Liver (tissue), 9 donors: ENCODE data around the gene HOXB3. TPM values are rescaled to one million over a fixed set of nuclear protein-coding genes. Genes with fewer than 3 reads are reported as not detected.
A peak's percentile ranks its signal among the peaks of the same experiment; 100 is the strongest.

Experiments used
- DNase-seq: peaks from one replicate; pipeline ENCODE4 v3.0.0-alpha.2; 2017; ENCODE audit warnings: low spot score
- H3K27ac ChIP-seq, 2 donors: one replicate each; pipeline ENCODE4 v1.7.0; 2013; ENCODE audit warnings: inconsistent platforms in 2 of 2, low read length in 2 of 2, control low read depth in 1 of 2, low read depth in 1 of 2, mild to moderate bottlenecking in 1 of 2
- H3K27me3 ChIP-seq, 4 donors: one replicate each; pipeline versions ENCODE4 v1.6.1 to v1.7.0; 2013; ENCODE audit warnings: low read length in 3 of 4, inconsistent platforms in 1 of 4, mild to moderate bottlenecking in 1 of 4, moderate library complexity in 1 of 4; ENCODE audit not compliant: control insufficient read depth in 4 of 4, insufficient read depth in 4 of 4
- H3K36me3 ChIP-seq, 4 donors: one replicate each; pipeline versions ENCODE4 v1.6.1 to v1.7.0; 2013; ENCODE audit warnings: low read length in 3 of 4, mild to moderate bottlenecking in 3 of 4, low read depth in 1 of 4, moderate library complexity in 1 of 4; ENCODE audit not compliant: control insufficient read depth in 4 of 4, insufficient read depth in 3 of 4
- H3K4me1 ChIP-seq, 4 donors: one replicate each; pipeline versions ENCODE4 v1.6.1 to v1.7.0; 2013; ENCODE audit warnings: low read length in 3 of 4, mild to moderate bottlenecking in 3 of 4, moderate library complexity in 1 of 4; ENCODE audit not compliant: control insufficient read depth in 4 of 4, insufficient read depth in 4 of 4
- H3K4me3 ChIP-seq, 3 donors: one replicate each; pipeline versions ENCODE4 v1.6.1 to v1.7.0; 2013; ENCODE audit warnings: low read length in 3 of 3, control low read depth in 1 of 3, low read depth in 1 of 3, mild to moderate bottlenecking in 1 of 3
- H3K9ac ChIP-seq, 2 donors: one replicate each; pipeline ENCODE4 v1.7.0; 2013; ENCODE audit warnings: low read length in 2 of 2, mild to moderate bottlenecking in 2 of 2, moderate library complexity in 2 of 2, control low read depth in 1 of 2, low read depth in 1 of 2
- H3K9me3 ChIP-seq, 4 donors: one replicate each; pipeline versions ENCODE4 v1.6.1 to v1.7.0; 2013; ENCODE audit warnings: low read length in 3 of 4; ENCODE audit not compliant: control insufficient read depth in 4 of 4
- ATF3 ChIP-seq: IDR thresholded peaks from 2 replicates; pipeline ENCODE4 v1.6.1; 2016; ENCODE audit warnings: antibody characterized with exemption
- CTCF ChIP-seq: fragments of 150-350 bp; IDR thresholded peaks from 2 replicates; pipeline ENCODE4 v1.5.1; 2017; ENCODE audit warnings: improper control_type of control experiment, low read depth, low read length; ENCODE audit not compliant: missing input control
- FOXA1 ChIP-seq: IDR thresholded peaks from 2 replicates; pipeline ENCODE4 v1.6.1; 2016; ENCODE audit warnings: antibody characterized with exemption
- GABPA ChIP-seq, 2 donors: IDR thresholded peaks in 1 of 2; conservative IDR thresholded peaks in 1 of 2; 2 replicates each; pipeline ENCODE4 v1.6.1; 2016; ENCODE audit warnings: antibody characterized with exemption in 2 of 2, mild to moderate bottlenecking in 1 of 2, moderate library complexity in 1 of 2
- HNF4A ChIP-seq, 2 donors: conservative IDR thresholded peaks; 2 replicates each; pipeline ENCODE4 v1.6.1; 2016; ENCODE audit warnings: antibody characterized with exemption in 2 of 2, mild to moderate bottlenecking in 2 of 2
- HNF4G ChIP-seq: IDR thresholded peaks from 2 replicates; pipeline ENCODE4 v1.6.1; 2016; ENCODE audit warnings: antibody characterized with exemption
- JUND ChIP-seq, 2 donors: IDR thresholded peaks; 2 replicates each; pipeline ENCODE4 v1.6.1; 2016; ENCODE audit warnings: antibody characterized with exemption in 2 of 2
- NR2F2 ChIP-seq: IDR thresholded peaks from 2 replicates; pipeline ENCODE4 v1.6.1; 2016; ENCODE audit warnings: antibody characterized with exemption
- RAD21 ChIP-seq, 2 donors: IDR thresholded peaks; 2 replicates each; pipeline ENCODE4 v1.6.1; 2016; ENCODE audit warnings: antibody characterized with exemption in 2 of 2, mild to moderate bottlenecking in 2 of 2
- REST ChIP-seq: IDR thresholded peaks from 2 replicates; pipeline ENCODE4 v1.6.1; 2016; ENCODE audit warnings: antibody characterized with exemption, mild to moderate bottlenecking
- RXRA ChIP-seq, 2 donors: IDR thresholded peaks; 2 replicates each; pipeline ENCODE4 v1.6.1; 2017 to 2018; ENCODE audit warnings: antibody characterized with exemption in 2 of 2, mild to moderate bottlenecking in 1 of 2
- SP1 ChIP-seq: IDR thresholded peaks from 2 replicates; pipeline ENCODE4 v1.6.1; 2018; ENCODE audit warnings: antibody characterized with exemption, mild to moderate bottlenecking
- YY1 ChIP-seq: IDR thresholded peaks from 2 replicates; pipeline ENCODE4 v1.6.1; 2016; ENCODE audit warnings: antibody characterized with exemption, mild to moderate bottlenecking
- ZBTB33 ChIP-seq: IDR thresholded peaks from 2 replicates; pipeline ENCODE4 v1.6.1; 2016; ENCODE audit warnings: antibody characterized with exemption
- WGBS: extraction: QIAGEN DNeasy Blood & Tissue Kit; methylation state at CpG from one replicate; pipeline ENCODE4 v1.1.7; 2013; 5-methylcytosine and 5-hydroxymethylcytosine counted together
- polyA plus RNA-seq, 2 donors: library from polyadenylated mRNA; stranded (reverse) in 1 of 2; unstranded in 1 of 2; fragments of 200-250 nt in 1 of 2; fragments of >200 nt in 1 of 2; fragmentation: Nextera tagmentation in 1 of 2; extraction: Ambion mirVana in 1 of 2; gene quantifications; one replicate each; pipeline versions ENCODE4 v1.2.1 to v1.2.3, GENCODE V29; 2013 to 2015
- total RNA-seq, 2 donors: library from RNA; depleted of rRNA; stranded (reverse); fragments of >200 nt; gene quantifications; one replicate each; pipeline ENCODE4 v1.2.3, GENCODE V29; 2014
- donor health status: healthy.
- donor health status: healthy.
- donor health status: healthy.
- donor health status: healthy.
- donor health status: healthy.

Gene HOXB3
- total and polyA plus RNA-seq, 4 donors: 0.75 to 2.2 (median 1.2) TPM

GRCh38 chr17:48546137-48546923, 43.7 kb downstream of the HOXB3 start:
- TF ChIP-seq JUND (IDR thresholded peaks at IDR 0.05): no peak
- H3K36me3 ChIP-seq: no peaks in the 10 kb centered on the region
- WGBS: 32% methylated on average over 10 of the region's 10 CpGs
- H3K27me3 ChIP-seq: peaks cover under 1 to 10% (median 5%) of the 10 kb centered on the region in 4 donors
- no peak overlapping the region for H3K9ac ChIP-seq
- H3K4me3 ChIP-seq: no peak overlapping the region
- H3K27ac ChIP-seq: peak overlapping the region in 1 of 2 donors; percentile 53
- peaks cover 0 to 12% (median 3%) of the 10 kb centered on the region in 4 donors for H3K4me1 ChIP-seq
- no peaks in the 10 kb centered on the region for H3K9me3 ChIP-seq
- DNase-seq: no peak

GRCh38 chr17:48545539-48545938, 44.5 kb downstream of the HOXB3 start:
- no peaks in the 10 kb centered on the region for H3K36me3 ChIP-seq
- TF ChIP-seq REST: no peak
- no peak for TF ChIP-seq NR2F2
- no peak for TF ChIP-seq SP1
- TF ChIP-seq FOXA1: no peak
- no peak for TF ChIP-seq RXRA (IDR thresholded peaks at IDR 0.05)
- no peak for TF ChIP-seq JUND (IDR thresholded peaks at IDR 0.05)
- no peak for TF ChIP-seq GABPA (IDR thresholded peaks at IDR 0.05 in 1 of 2, conservative IDR thresholded peaks at IDR 0.05 in 1 of 2)
- no peak overlapping the region for H3K9ac ChIP-seq
- peaks cover 0 to 12% (median 3%) of the 10 kb centered on the region in 4 donors for H3K4me1 ChIP-seq
- no peak for DNase-seq
- no peaks in the 10 kb centered on the region for H3K9me3 ChIP-seq
- no peak overlapping the region for H3K4me3 ChIP-seq
- peak overlapping the region; percentile 61 to 77 for H3K27ac ChIP-seq
- 85% methylated on average over 1 of the region's 1 CpG for WGBS
- H3K27me3 ChIP-seq: peaks cover 2 to 13% (median 5%) of the 10 kb centered on the region in 4 donors

- Histone ChIP-seq H3K4me1 (peaks cover 0 to 12% (median 3%) of the 10 kb centered on the region in 4 donors), H3K9me3 (no peaks in the 10 kb centered on the region), H3K4me3 (peak within 1 kb of the TSS; percentile 19 to 57 (median 44)), H3K27ac (peak within 1 kb of the TSS; percentile 61 to 77), H3K36me3 (no peaks in the 10 kb centered on the region), H3K9ac (no peak within 1 kb of the TSS), H3K27me3 (peaks cover 2 to 13% (median 3%) of the 10 kb centered on the region in 4 donors)
- no peak for DNase-seq
- 26% methylated on average over 12 of the region's 12 CpGs for WGBS
- no peak for TF ChIP-seq RXRA (IDR thresholded peaks at IDR 0.05)
- no peak for TF ChIP-seq ATF3
- no peak for TF ChIP-seq CTCF
- no peak for TF ChIP-seq ZBTB33
- TF ChIP-seq GABPA (IDR thresholded peaks at IDR 0.05 in 1 of 2, conservative IDR thresholded peaks at IDR 0.05 in 1 of 2): no peak
- TF ChIP-seq HNF4A (conservative IDR thresholded peaks at IDR 0.05): no peak
- TF ChIP-seq SP1: no peak
- TF ChIP-seq FOXA1: no peak
- no peak for TF ChIP-seq HNF4G
- TF ChIP-seq YY1: no peak
- TF ChIP-seq REST: no peak
- TF ChIP-seq RAD21 (IDR thresholded peaks at IDR 0.05): no peak
Observed at GRCh38 chr17:48545022-48545375, 45.0 kb downstream of the HOXB3 start, which contains the start of gene HOXB2. Gene HOXB2 (minus strand): TSS chr17:48545109. CDS start chr17:48544911, 198 bp downstream.
